Right ventricle myocardium superior (tissue), 1 donor: Measurements from ENCODE around the gene NCR3LG1. TPM values are rescaled to one million over a fixed set of nuclear protein-coding genes. Genes with fewer than 3 reads are reported as not detected.

Experiments
- ATAC-seq: fragments of 200-7000 bp; cut with Tn5 transposase; one replicate; pipeline ENCODE4 v1.9.1; 2020; ENCODE audit warnings: mild to moderate bottlenecking; ENCODE audit not compliant: poor library complexity
- DNase-seq: peaks from one replicate; pipeline ENCODE4 v3.0.0-alpha.2; 2020
- intact Hi-C: fragments of 100-400 bp; cut with DNase I; formaldehyde crosslinking; loops from one replicate; pipeline ENCODE4 v1.11.2; 2022
- total RNA-seq: library from RNA; stranded (reverse); fragmentation: NEBNext Ultra II Directional; extraction: Animal tissue kit (Norgen Biotek cat#: 25700); gene quantifications from one replicate; pipeline ENCODE4 v1.2.1, GENCODE V29; 2021
- donor health status: DM: no; HTN: yes; CAD: no; lungs with severe emphysema.

The NCR3LG1 gene
- total RNA-seq, 1 donor from 2014 or later = 0.56 TPM

DNA sequence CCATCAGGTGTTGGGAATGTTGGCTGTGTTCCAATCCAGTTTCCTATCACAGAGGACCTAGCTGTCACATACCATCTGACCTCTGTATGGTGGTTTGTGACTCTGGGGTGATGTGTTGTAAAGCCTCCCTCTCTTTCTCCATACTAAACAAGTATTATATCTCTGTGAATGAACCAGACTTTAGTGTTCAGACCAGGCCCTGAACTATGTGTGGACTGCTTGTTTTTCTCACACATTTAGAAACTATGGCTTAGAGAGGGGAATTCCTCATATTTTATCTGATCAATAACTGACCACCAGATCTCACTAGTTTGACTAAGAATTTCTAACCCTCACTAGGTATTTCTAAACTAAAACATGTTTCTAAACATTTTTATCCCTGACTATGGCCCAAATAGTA is 17.5 kb downstream of the NCR3LG1 start:
- DNase-seq = no peak
- intact Hi-C loops = no loop called here
- no peak for ATAC-seq

DNA sequence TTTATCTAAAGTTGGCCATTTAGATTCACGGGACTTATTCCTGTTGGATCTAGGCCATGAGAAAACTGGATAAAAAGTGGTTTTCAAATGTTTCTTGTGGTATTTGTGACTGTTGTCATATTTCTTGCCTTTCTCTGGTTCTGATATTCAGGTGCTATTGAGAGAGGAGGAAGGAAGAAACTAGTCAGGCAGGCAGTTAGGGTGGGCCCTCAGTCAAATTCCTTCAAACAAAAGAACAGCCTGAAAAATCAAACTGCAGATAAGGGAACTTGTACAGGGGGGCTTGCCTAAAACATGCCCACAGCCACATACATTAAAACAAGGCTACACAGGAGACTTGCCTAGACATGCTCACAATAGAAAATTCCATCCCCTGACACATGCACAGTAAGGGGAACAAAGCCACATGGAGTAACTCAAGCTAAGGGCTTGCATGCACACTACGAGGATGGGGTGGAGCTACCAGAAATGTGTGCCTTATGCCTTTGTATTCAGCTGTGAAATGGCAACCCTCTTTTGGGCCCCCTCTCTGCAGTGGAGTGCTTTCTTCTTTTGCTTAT is 18.2 kb downstream of the NCR3LG1 start:
- no peak for DNase-seq
- intact Hi-C loops = no loop called here
- no peak for ATAC-seq

DNA sequence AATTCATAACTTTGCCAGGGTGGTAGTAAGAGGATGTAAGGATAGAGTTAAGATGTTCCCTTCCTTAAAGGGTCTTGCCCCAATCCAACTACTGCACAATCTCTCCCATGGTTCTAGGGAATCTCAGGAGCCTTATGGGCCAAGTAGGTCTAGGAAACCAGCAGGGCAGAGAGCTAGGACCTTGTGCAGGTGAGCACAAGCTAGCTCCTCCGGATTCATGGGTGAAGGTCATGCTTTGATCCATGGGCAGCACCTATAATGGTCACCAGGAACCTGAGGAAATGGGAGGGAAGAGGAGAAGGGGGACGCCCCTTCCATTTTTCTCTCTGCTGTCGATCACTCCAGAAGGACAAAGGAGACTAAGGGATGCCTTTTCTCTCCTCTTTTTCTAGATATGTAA is 20.0 kb downstream of the NCR3LG1 start:
- DNase-seq (no peak), ATAC-seq (no peak)
- intact Hi-C loops = no loop called here

DNA sequence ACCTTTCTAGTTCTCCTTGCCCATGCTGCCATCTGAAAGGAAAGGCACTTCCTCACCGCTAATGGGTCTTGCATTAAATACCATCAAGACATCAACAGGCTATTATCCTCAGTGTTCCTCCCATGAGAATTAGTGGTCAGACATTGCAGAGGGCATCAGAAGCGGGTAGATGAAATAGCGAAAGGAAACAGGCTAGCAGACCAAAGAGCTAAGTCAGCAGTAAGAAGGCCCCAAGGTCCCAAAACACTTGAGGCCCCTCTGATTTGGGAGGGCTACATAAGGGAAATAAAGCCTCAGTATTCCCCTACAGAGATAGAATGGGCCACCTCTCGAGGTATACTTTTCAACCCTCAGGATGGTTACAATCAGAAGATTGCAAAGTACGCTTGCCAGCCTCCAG is 23.9 kb downstream of the NCR3LG1 start:
- no peak for DNase-seq
- intact Hi-C loops = no loop called here
- no peak for ATAC-seq

DNA sequence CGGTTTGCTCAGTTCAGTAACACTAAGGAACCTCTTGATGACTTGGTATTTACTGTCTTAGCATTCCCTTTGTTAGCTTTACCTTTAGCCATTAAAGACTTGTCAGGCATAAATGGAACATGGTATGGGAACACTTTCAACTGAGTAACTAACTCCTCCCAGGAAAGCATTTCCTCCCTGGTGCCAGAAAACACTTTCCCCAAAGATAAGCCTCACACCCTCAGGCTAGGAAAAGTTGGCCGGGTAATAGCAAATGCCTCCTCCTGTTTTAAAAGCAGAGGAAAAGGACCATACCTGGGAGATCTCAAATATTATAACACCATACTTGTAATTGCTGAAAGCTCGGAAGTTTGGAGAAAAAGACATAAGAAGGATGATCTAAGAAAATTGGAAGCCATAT is 24.9 kb downstream of the NCR3LG1 start:
- peak; percentile 83 for ATAC-seq
- intact Hi-C loops = no loop called here
- no peak for DNase-seq

DNA sequence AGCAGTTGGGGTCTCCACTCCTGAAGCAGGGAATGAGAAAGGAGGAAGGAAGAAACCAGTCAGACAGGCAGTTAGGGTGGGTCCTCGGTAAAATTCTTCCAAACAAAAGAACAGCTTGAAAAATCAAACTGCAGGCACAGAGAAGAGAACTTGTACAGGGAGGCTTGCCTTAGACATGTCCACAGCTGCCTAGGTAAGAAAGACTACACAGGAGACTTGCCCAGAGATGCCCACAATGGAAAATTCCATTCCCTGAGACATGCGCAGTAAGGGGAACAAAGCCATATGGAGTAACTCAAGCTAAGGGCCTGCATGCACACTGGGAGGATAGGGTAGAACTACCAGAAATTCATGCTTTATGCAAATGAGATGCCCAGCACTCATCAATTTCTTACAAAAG is 27.1 kb downstream of the NCR3LG1 start:
- DNase-seq (no peak), ATAC-seq (no peak)
- intact Hi-C loops = no loop called here

DNA sequence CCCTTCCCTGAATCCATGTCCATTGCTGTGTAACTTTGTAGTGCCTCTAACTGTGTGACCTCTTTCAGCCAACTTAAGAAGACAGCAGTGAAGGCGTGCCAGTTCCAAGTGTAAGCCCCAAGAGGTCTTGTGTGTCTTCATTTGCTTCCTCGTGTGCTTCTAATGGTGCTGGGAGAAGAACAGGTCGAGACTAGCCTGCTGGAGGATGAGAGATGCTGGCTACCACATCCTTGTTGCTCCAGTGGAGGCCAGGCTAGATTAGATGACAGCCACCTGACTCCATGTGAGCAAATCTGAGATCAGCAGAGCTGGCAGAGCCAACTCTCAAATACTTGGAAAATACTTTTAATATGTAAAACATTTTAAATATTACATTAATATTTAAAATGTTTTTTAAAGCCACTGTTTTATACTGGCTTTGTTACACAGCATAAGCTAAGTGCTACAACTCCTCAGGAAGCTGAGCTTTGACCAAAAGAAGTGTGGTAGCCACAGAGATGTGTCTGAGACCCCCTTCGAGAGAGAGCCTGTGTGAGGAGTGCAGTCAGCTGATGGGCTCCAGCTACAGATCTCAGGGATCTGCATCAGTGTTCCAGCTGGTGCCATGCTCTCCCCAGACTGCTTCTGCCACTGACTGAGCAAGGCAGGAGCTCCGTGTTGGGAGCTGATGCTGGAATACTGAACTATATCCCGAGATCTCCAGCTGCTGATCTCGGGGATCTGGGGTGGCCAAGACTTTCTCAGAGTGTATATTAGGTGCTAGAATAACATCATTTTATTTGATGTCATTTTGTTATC is 28.0 kb downstream of the NCR3LG1 start:
- intact Hi-C loops = no loop called here
- ATAC-seq = no peak
- no peak for DNase-seq

DNA sequence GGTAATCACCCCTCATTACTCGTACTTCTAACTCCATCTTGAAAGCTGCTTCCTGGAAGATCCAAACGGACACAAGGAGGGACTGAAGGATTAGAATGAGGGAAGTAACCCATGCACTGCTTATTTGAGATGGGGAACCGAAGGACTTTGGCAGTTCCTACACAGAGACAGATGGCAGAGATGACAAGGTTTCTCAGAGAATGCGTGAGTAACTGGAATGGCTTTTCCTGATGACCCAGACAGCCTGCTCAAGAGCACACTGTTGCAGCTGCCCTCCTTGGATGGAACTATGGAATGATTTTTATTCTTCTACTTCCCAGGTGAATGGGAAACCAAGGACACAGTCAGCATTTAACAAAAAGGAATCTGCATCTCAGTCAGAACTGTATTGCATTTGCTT is 29.6 kb downstream of the NCR3LG1 start:
- DNase-seq (no peak), ATAC-seq (no peak)
- intact Hi-C loops = no loop called here

DNA sequence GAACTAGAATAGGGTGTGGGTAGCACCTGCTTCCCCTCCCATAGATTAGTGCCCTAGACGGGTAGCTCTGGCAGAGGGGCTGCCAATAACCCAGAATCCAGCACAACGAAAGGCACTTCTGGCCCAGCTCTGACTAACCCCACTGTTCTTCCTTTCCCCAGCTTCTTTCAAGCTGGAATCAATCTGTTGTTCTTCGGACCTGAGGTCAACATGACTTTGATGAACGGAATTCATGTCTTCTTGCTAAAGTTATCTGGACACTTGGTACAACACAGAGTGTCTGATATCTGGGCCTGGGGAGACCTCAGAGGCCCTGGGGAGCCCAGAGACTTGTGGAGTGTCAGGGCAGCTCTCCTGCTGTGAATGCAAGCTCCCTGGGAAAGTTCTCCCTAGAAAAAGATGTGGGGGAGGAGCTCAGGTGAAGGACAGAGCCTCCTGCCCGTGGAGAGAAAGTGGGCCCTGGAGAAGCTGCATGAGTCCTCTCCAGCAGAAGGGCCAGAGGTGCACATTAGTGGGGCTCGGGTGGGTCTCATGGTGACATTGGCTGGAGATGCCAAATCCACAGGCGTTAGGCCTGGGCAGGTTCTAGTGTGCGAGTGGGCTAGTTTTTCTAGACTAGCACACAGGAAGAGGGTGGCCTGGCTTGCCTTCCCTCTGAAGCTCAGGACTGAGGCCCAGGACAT is 30.6 kb downstream of the NCR3LG1 start:
- intact Hi-C loops = no loop called here
- ATAC-seq (no peak), DNase-seq (no peak)

DNA sequence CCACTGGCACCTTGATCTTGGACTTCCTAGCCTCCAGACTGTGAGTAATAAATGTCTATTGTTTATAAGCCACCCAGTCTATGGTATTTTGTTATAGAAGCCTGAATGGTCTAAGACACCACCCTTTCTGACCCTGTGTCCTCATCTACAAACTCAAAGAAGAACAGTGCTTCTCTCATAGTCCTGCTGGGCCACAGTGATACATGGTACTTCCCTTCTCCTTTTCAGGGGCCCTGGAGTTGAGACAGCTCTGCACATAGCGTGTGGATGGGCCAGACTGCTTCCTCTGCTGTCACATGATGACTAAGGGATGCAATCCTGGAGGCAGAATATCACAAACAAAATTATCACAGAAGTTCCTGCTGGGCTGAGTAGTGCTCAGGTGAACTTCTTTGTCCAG is 31.9 kb downstream of the NCR3LG1 start:
- ATAC-seq = no peak
- intact Hi-C loops = no loop called here
- no peak for DNase-seq

DNA sequence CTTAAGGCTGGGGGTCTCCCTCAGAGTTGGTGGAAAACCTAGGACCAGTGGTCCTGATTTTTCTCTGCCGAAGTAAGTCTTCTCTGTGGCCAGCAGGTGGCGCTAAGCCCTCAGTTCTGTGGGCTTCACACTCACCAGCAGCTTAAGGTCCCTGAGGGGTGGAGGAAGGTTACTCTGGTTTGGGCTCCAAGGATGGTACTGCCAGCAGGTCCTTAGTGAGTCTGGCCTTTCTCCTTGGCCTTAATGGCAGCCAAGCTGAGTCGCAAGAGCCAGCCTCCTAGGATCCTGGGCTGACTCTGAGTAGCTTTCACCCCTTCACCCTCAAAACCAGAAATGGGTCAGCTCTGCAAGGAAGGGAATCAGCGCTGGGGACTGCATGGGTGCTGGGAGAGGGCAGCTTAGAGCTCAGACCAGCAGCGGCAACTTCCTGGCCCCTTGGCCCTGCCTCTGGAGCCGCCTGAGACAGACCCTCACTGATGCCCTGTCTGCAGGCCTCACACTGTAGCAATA is 32.5 kb downstream of the NCR3LG1 start:
- DNase-seq = peak; percentile 84
- intact Hi-C loops = loop anchor here (1.0 kb wide), 1 partner anchor 120 kb away; no protein-coding TSS in a partner anchor
- peak; percentile 54 for ATAC-seq

DNA sequence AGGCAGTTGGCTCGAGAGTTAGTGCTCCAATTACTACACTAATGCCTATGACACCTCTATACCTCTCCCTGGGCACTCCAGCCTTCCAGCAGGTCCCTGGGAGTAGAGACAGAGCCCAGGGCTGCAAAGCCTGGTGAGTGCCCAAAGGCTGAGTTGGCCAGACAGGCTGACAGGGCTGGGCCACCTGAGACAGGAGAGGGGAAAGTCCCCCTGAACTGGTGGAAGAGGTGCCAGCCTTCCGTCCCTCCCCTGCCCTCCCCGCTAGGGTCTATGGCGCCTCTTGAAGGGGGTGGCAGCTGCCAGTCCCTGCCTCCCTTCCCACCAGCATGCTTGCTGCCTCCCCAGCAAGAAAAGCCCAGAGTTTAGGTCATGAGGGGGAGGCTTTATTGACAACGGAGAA is 33.9 kb downstream of the NCR3LG1 start:
- no peak for ATAC-seq
- DNase-seq = no peak
- intact Hi-C loops = no loop called here

DNA sequence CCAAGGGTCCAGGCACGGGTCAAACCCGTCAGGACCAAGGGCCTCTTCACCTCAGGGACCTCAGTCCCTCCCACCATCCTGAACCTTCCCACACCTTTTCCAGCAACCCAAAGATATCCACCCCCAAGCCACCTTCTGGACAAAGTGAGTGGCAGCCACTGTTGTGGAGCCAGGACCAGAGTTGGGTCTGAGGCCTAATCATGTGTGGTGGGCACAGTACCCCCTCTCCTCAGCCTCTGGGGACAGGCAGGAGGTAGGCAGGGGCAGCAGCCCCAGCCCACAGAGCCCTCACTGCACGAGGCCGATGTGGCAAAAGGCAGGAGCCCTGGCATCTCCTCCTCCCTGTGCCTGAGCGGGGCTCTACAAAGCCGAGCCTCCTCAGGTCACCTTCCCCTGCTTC is 34.3 kb downstream of the NCR3LG1 start:
- ATAC-seq (no peak), DNase-seq (no peak)
- intact Hi-C loops = no loop called here

DNA sequence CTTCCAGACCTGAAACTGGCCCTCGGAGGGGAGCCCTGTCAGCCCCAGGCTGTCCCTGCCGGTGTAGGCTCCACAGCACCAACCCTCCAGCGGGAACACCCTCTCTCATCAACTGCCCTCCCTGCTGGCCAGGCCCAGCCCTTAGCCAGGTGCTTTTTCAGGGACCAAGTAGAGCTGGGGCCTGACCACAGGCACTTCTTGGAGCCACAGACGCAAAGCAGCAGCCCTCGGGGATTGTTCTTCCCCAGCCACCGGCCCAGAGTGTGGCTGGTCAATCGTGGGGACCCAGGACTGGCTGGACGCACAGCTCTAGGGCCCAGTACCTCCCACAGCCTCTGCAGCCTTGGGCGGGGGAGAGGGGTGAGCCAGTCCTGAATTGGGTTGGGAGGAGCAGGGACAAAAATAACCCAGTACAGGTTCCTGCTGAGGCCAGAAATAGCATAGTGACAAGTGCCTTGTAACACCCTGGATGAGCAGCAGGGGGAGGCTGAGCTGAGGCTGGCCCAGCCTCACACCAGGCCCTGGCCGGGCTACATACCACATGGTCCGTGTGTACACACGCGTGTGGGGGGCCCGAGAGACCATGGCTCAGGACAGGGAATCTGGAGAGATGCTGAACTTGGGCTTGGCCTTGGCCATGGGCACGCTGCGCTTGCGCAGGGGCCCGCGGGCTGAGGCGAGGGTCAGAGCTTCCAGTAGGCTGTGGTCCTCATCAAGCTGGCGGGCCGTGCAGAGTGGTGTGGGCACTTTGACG is 34.9 kb downstream of the NCR3LG1 start:
- ATAC-seq (peak; percentile 88), DNase-seq (peak; percentile 65)
- intact Hi-C loops = no loop called here

DNA sequence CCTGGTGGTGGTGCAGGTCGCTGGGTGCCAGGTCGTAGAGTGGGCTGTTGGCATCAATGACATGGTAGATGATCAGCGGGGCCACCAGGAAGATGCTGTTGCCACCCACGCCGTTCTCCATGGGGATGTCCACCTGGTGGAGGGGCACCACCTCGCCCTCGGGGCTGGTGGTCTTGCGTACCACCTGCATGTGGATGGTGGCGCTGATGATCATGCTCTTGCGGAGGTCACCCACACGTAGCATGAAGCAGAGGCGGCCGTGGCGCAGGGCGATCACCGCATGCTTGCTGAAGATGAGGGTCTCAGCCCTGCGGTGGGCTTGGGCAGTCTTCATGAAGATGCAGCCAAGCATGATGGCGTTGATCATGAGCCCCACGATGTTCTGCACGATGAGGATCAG is 35.7 kb downstream of the NCR3LG1 start:
- intact Hi-C loops = no loop called here
- DNase-seq (no peak), ATAC-seq (no peak)

DNA sequence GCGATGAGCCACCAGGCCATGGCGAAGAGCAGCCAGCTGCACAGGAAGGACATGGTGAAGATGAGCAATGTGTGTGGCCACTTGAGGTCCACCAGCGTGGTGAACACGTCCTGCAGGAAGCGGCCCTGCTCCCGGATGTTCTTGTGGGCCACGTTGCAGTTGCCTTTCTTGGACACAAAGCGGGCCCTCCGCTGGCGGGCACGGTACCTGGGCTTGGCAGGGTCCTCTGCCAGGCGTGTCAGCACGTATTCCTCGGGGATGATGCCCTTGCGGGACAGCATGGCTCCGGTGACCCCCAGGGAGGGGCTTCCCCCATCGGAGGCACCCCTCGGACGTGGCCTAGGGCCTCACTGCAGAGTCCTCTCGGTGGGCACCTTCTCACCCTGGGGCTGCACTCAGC is 36.2 kb downstream of the NCR3LG1 start:
- DNase-seq = no peak
- ATAC-seq = no peak
- intact Hi-C loops = no loop called here

DNA sequence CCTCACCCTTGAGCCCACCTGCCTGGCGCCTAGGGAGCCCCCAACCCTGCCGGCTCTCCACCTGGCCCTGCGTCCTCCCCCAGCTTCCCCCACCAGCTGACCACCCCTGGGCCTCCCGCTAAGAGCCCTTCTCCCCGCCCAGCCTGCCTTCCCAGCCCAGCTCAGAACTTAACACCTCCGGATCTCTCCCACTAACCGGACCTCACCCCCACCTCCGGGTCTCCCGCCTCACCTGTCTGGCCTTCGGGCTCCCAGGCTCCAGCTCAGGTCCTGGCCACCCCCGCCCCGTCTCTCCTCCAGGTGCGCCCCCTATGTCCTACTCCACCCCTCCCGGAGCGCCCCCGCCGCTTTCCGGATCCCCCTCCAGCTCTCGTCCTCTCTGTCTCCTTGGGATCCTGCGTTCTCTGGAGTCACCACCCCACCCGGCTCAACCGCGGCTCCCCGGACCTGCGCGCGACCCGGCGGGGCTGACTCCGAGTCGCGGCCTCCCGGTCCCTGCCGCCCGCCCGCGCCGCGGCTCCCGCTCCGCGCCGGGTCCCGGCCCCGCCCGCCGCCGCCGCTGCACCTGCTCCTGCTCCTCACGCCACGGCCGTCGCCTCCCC is 37.1 kb downstream of the NCR3LG1 start, which contains the start of gene KCNJ11:
Gene KCNJ11, minus strand, starts transcription at position 51 of the 602 bp plus-strand sequence. CDS start 568 bp downstream, outside the sequence.
- intact Hi-C loops = no loop called here
- no peak for DNase-seq

DNA sequence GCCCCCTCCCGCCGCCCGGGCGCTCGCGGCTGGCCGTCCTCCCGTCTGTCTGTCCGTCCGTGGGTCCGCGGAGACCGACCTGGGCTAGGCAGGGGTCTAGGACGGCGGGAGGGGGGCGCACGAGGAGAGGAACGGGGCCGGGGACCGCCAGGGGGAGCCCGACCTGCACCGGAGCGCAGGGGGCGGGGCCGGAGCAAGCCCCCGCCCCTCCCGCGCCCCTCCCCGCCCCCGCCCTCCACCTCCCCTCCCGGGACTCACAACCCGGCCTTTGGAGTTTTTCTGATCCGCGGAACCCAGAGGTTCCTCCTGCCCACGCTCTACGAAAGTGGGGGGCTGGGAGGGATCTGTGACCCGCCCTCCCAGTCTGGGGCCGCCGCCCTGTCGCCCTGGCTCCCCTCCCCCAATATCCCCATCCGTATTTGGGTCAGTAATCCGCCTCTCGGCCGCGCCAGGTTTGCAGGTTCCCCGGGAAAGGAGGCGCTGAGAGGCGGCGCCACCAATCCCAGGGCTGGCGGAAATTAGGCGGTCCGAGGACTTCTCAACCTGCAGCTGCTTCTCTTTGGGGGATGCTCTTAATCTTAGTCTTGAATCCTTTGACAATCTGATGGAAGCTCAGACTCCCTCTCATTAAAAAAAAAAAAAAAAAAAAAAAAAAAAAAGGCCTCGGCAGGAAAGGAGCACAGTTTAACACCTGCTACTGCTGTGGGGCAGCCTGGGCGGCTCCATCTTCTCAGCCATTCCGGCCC is 37.8 kb downstream of the NCR3LG1 start:
- peak; percentile 79 for ATAC-seq
- peak; percentile 86 for DNase-seq
- intact Hi-C loops = no loop called here

More for the DNA sequence above, 37.1 kb downstream of the NCR3LG1 start, which contains the start of gene KCNJ11:
- peak; percentile 37 for ATAC-seq
